HUDEP-2 (cell line): ENCODE data around the gene EIF4A2.
"Not testable (repeated sequence)": the region's sequence is repeated elsewhere in the genome, so short reads cannot be mapped to it uniquely, and the experiment has no call there.

Experiments used
- DNase-seq, 76 experiments: peaks; one replicate each; lab custom pipeline; 2025; ENCODE audit not compliant: unreplicated experiment in 76 of 76; lab: John Stamatoyannopoulos, UW

EIF4A2 gene

DNA sequence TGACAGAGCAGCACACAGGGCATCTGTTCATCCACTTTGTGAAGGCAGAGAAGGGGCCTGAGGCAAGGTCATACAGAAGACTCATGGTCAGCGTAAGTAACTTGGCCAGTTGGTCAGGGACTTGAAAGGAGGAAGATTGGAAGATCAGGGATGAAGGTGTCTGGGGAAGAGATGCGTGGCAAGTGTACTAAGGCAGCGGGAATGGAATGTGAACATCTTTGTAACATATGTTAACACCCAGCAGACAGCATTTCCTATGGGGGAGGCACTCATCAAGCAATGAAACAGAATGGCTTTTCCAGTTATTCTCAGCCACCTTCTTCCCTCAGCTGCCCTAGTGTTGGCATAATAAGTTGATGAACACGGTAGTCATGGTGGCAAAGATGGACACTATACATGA is 30.7 kb downstream of the EIF4A2 start:
- no peak for DNase-seq

DNA sequence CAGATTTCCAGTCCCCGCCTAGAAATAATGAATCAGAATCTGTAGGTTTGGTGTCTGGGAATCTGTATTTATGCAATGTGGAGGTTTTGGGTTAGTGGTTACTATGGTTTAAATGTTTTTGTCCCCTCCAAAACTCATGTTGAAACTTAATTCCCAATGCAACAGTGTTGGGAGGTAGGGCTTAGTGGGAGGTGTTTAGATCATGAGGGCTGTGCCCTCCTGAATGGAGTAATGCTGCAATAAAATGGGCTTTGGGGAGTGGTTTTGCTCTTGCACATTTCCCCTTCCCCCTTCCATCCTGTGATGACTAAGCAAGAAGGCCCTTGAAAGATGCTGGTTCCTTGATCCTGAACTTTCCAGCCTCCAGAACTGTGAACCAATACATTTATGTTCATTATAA is 32.1 kb downstream of the EIF4A2 start:
- no peak for DNase-seq

DNA sequence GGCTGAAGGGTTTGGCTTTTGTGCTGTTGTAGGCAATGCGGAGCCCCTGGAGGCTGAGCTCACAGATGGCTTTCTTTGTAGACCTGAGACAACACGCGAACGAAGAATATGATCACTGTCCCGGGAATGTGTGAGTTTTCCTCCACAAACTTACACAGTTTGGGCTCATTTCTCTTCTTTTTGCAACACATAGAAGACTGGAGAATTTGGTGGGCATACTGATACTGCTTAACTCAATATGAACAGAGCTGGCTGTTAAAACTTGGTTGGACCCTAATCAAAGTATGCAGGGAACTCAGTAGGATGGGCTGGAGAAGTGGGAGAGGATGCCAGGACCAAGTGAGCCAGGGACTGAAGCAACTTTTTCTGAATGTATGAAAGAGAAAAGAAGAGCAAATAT is 35.1 kb downstream of the EIF4A2 start:
- DNase-seq: no peak

DNA sequence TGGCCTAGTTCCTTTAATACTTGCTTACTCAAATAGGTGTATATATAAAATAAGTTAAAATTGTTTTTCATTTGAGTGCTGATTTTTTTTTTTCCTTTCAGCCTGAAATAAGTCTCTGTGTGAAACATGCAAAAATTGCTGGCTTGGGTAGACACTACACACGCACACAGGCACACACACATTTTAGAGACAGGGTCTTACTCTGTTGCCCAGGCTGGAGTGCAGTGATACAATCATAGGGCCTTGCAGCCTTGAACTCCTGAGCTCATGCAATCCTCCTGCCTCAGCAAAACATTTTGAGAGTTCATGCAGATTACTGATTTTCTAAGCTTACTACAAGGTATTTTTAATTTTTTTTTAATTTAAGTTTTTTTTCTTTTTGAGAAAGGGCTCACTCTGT is 35.6 kb downstream of the EIF4A2 start:
- DNase-seq: no peak

DNA sequence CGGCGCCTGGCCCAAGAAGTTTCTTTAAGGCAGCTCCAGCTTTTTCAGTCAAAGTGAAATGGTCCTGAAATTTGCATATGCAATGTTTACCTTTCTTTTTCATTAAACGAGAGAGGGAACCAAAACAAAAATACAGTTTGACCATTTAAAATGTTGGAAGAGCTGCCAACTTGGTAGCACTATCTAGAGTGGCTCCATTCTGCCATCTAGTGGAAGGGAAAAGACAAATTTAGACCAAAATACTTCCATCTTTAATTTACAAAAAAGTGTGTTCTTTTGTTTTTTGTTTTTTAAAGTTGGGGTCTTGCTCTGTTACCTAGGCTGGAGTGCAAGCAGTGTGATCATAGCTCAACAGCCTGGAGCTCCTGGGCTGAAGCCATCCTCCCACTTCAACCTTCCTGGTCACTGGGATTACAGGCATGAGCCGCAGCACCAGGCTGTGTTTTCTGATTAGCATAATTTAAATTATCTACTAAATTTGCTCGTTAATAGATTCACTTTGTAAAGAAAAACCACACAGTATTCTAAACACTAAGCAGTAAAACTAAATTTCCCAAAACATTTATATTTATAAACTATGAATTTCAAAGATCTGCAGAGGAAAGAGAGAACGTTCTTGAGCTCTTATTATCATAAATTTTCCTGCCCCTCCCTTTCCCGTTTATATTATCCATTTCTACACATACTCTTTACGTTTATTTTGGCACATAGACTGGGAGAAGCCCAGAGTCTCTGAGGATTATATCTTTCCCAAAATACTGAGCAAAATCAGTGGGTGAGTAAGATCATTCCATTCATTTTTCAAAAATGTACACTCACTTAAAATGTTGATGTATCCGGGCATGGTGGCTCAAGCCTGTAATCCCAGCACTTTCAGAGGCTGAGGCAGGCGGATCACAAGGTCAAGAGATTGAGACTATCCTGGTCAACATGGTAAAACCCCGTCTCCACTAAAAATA is 38.3 kb downstream of the EIF4A2 start:
- peak in 23 of 76 experiments; percentile 4 to 54 (median 31) for DNase-seq

DNA sequence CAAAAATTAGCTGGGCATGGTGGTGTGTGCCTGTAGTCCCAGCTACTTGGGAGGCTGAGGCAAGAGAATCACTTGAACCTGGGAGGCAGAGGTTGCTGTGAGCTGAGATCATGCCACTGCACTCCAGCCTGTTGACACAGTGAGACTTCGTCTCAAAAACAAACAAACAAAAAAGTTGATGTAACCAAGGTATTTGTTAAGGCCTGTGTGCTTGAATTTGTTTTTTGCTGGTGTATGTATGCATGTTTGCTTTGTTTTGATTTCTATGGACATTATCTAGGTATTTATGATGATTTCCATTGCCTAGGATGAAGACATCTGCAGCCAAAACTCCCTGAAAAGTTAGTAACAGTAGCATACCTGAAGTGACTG is 39.0 kb downstream of the EIF4A2 start:
- not testable (repeated sequence) for DNase-seq

DNA sequence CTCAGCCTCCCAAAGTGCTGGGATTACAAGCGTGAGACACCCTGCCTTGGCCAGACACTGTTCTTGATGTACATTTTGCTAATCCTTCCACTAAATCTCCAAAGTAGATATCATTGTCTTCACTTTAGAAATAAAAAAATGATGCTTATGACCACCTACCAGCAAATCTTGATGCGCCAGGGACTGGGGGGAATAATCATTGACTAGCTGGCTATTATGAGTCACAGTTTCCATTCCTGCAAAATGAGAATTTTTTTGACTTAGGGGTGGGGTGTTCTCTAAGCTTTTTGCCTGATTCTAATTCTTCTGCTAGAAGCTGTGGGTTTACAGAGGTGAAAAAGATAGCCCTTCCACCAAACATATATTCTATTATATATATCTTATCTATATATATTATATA is 40.0 kb downstream of the EIF4A2 start:
- DNase-seq: peak in 14 of 76 experiments; percentile 1 to 66 (median 27)

DNA sequence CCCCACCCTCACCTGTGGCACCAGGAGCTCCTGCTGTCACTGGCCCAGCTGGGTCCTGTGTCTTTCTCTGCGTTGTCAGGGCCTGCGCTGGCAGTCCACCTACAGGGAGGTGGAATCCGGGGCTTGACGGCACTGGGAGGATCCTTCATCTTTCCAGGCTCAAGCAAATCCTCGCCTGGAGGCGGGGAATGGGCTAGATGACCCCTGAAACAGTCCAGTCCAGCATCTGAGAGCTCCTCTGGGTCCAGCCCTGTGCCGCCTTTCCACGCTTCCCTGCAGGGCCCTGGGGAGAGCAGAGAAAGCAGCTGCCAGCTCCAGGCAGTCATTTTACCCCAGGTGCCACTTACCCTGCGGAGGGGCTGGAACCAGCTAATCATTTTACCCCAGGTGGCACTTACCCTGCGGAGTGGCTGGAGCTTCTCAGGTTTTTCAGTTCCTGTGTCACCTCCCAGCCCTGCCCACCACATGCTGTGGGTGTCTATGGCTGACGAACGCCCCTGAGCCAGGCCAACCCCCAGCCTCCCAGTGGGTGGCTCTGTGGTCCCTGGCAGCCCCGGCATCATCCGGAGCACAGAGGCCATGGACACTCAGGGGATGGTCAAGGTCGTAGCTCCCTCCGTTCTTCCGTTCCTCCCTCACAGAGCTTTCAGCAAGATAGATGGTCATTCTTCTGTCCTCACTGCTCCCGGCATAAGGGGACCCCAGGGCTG is 41.2 kb downstream of the EIF4A2 start:
- DNase-seq: peak in 1 of 76 experiments; percentile 4

DNA sequence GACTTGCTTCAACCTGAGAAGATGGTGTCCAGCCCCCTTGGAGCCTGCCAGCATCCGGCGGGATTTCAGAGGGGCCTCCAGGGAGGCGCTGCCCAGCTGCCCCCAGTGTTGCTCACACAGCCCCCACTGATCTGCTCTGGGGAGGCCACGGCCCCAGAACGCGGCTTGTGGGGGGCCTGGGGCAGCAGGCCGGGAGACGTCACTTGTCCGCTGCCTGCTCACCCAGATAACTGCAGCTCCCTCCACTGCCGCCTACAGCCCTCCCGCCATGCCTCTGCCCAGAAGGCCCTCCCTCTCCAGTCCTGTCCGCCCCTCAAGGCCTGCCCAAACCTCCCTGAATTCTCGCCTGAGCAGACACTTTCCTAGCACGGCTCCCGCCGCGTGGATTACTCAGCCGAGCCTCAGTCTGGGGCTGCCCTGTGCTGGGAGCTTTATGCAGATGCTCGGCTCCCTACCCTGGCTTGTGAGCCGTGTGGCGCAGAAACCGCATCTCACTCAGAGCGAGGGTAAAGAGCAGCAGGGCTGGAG is 42.0 kb downstream of the EIF4A2 start:
- peak in 67 of 76 experiments; percentile 5 to 75 (median 45) for DNase-seq

DNA sequence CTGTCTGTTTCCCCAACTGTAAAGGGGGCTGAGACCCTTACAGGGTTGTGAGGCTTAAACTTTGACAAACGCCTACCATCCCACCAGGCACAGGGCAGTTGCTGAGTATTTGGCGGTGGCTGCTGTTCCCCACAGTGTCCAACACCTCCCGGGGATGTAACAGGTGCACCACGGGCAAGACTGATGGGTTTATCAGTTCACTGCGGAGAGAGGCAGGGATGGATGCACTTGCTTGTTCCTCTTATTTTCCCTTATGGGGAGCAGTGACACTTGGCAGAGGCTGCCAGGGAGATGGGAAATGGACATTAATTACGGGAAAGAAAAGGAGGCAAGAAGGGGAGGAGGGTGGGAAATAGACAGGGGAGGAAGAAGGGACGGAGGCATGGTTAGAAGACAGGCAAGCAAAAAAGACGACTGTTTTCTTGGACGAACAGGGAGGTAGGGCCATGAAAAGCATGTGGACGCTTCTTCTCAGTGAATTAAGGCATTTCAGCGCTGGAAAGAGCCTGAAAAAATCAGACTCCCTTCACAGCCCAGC is 42.6 kb downstream of the EIF4A2 start:
- DNase-seq: peak in 7 of 76 experiments; percentile 8 to 34 (median 22)

DNA sequence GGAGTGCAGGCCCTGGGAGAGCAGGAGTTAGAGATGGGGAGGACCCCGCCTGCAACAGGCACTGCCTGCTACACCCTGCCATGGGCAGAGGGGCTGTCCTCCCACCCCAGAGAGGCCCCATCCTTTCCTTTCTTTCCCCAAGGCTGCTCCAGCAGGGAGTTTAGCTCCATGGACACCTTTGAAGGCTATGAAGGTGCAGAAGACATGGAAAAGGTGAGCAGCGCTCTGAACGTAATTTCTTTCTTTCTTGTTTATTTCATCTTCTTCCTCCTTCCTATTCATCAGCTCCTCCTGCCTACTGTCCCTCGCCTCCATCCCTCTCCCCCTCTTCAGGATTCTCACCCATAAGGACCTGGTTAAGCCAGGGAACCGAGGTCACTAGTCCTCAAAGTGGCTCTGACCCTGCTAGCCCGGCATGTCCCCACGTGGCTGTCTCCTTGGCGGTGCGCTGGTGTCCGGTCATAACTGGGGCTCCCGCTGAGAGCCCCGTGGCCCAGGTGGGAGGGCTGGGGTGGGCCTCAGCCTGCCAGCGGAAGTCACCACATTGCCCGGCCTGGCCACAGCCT is 43.1 kb downstream of the EIF4A2 start:
- DNase-seq: peak in 7 of 76 experiments; percentile 9 to 41 (median 29)

DNA sequence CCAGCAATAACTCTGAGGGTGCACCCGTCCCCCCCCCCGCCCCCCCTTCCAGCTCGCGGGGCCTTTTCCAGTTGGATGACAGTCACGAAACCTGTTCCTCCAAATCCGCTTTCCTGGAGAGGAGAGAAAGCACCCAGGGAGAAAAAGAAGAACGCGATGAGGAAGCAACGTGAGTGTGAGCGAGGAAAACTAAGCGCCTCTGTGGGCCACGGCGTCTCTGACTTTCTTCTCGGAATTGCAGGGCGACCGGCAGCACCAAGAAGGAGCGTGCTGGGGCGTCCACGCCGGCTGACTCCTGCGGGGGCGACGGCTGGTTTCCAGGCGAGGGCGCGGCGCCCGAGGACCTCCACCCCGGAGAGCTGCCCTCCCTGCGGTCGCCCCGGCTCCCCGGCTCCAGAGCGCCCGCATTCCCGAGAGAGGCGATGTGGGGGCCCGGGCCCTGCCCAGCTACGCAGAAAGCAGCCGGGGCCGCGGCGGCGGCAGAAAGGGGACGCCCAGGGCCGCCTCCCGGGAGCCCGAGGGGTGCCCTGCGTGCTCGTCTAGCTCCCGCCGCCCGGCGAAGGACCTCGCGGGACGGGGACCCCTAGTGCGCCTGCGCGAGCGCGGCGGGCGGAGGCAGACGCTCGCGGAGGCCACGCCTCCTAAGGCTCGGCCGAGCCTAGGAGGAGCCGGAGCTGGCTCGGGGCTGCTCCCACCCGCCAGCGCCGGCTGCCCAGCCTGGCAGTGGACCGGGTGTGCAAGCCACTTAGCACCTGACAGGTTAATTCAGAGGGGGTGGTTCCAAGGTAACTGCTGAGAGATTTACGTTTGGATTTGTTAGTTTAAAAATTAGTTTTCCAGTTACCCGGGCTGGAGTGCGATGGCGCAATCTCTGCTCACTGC is 43.8 kb downstream of the EIF4A2 start:
- peak in 72 of 76 experiments; percentile 7 to 83 (median 67) for DNase-seq

DNA sequence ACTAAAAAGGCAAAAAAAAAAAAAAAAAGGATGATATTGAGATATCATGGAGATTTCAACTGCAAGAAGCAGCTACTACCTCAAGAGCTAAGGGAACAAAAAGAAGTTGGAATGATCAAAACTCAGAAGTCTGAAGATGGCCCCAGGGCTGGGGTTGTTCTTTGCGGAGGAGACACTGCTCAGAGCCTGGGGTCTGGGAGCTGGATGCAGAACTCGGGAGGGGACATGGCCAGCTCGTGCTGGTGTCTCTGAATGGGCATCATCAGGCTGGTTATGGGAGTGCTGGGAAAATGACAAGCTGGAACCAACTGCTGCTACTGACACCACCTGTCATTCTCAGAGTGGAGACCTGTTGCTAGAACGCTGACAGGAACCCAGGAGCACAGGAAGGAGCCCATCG is 45.0 kb downstream of the EIF4A2 start:
- no peak for DNase-seq

DNA sequence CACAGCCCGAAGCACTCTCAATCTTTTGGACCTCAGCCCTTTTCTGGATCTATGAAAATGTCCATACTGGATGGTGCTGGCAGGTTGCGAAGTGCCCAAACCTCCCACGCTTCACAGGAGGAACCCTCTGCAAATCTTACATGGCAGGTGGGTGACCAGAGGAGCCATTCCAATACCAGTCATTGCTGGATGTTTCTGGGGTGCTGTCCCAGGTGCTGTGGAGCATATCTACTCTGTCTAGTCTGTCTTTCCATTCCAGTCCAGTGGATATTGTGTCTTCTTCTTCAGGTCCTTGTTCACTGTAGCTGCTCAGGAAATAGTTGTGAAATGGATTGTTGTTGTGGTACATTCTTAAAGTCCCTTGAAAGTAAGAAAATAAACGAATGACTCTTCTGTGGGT is 48.4 kb downstream of the EIF4A2 start:
- no peak for DNase-seq

DNA sequence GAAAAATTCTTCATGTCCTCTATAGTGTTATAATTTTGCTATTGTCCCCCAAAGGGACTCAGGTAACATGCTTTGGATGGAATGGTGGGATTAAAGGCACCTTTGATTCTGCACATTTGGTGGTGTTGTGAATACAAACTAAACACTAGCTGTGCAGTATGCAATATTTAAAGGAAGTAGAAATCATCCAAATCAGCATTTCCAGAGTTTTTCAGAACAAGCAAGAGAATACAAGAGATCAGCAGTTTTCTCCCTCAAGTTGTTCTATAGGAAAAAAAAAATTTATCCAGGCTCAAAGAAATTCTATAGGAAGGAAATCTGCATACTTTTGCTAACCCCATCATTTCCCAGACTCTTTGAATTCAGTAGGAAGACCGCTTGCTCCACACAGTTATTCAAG is 48.9 kb downstream of the EIF4A2 start:
- no peak for DNase-seq
